ENCODE data around the gene CHAF1A.
A peak's percentile ranks its signal among the peaks of the same experiment; 100 is the strongest.

CHAF1A gene

GRCh38 chr19:4431808-4432674 is 29.6 kb downstream of the CHAF1A start:
- FAIRE-seq (peak; percentile 83), DNase-seq (ENCODE audit: extremely low spot score, insufficient read length, low read depth) (peak; percentile 42)

- FAIRE-seq (no peak), DNase-seq (ENCODE audit: extremely low spot score, insufficient read length, low read depth) (no peak)
Measured at GRCh38 chr19:4432918-4433506, 30.6 kb downstream of the CHAF1A start.

- FAIRE-seq (no peak), DNase-seq (ENCODE audit: extremely low spot score, insufficient read length, low read depth) (no peak)
Measured at GRCh38 chr19:4434391-4434790, 32.0 kb downstream of the CHAF1A start.

GRCh38 chr19:4436231-4436630 is 33.8 kb downstream of the CHAF1A start:
- no peak for DNase-seq (ENCODE audit: extremely low spot score, insufficient read length, low read depth)
- no peak for FAIRE-seq

- FAIRE-seq: no peak
Measured at GRCh38 chr19:4437103-4437502, 34.7 kb downstream of the CHAF1A start.

GRCh38 chr19:4439243-4439642 is 36.8 kb downstream of the CHAF1A start:
- DNase-seq (ENCODE audit: extremely low spot score, insufficient read length, low read depth) (no peak), FAIRE-seq (no peak)

More at GRCh38 chr19:4437103-4437502, 34.7 kb downstream of the CHAF1A start:
- no peak for DNase-seq (ENCODE audit: extremely low spot score, insufficient read length, low read depth)

- FAIRE-seq (no peak), DNase-seq (ENCODE audit: extremely low spot score, insufficient read length, low read depth) (no peak)
Measured at GRCh38 chr19:4441994-4442818, 39.8 kb downstream of the CHAF1A start.

GRCh38 chr19:4442819-4443146 is 40.3 kb downstream of the CHAF1A start:
- DNase-seq (ENCODE audit: extremely low spot score, insufficient read length, low read depth) (no peak), FAIRE-seq (no peak)

- FAIRE-seq (no peak), DNase-seq (ENCODE audit: extremely low spot score, insufficient read length, low read depth) (no peak)
Measured at GRCh38 chr19:4443188-4443587, 40.7 kb downstream of the CHAF1A start.

- FAIRE-seq: no peak
Measured at GRCh38 chr19:4443966-4444764, 41.7 kb downstream of the CHAF1A start.

GRCh38 chr19:4444765-4445741 is 42.6 kb downstream of the CHAF1A start:
- FAIRE-seq (no peak), DNase-seq (ENCODE audit: extremely low spot score, insufficient read length, low read depth) (no peak)

More at GRCh38 chr19:4443966-4444764, 41.7 kb downstream of the CHAF1A start:
- DNase-seq (ENCODE audit: extremely low spot score, insufficient read length, low read depth): no peak

GRCh38 chr19:4445963-4446703 is 43.7 kb downstream of the CHAF1A start:
- DNase-seq (ENCODE audit: extremely low spot score, insufficient read length, low read depth) (no peak), FAIRE-seq (no peak)

GRCh38 chr19:4446704-4447200 is 44.3 kb downstream of the CHAF1A start:
- no peak for DNase-seq (ENCODE audit: extremely low spot score, insufficient read length, low read depth)
- no peak for FAIRE-seq

- no peak for FAIRE-seq
Measured at GRCh38 chr19:4447327-4448146, 45.1 kb downstream of the CHAF1A start.

GRCh38 chr19:4448147-4448985 is 45.9 kb downstream of the CHAF1A start:
- FAIRE-seq: no peak
- no peak for DNase-seq (ENCODE audit: extremely low spot score, insufficient read length, low read depth)

More at GRCh38 chr19:4447327-4448146, 45.1 kb downstream of the CHAF1A start:
- DNase-seq (ENCODE audit: extremely low spot score, insufficient read length, low read depth): no peak

GRCh38 chr19:4449022-4449638 is 46.7 kb downstream of the CHAF1A start:
- no peak for FAIRE-seq

More at GRCh38 chr19:4449022-4449638, 46.7 kb downstream of the CHAF1A start:
- no peak for DNase-seq (ENCODE audit: extremely low spot score, insufficient read length, low read depth)
